Endodermal cell (in vitro differentiated cells): ENCODE measurements around the gene KIF26B. TPM values are rescaled to one million over a fixed set of nuclear protein-coding genes. Genes with fewer than 3 reads are reported as not detected.

Experiments used
- DNase-seq: peaks from one replicate; pipeline ENCODE4 v3.0.0-alpha.2; 2017
- H3K27ac ChIP-seq: 2 replicates; pipeline ENCODE4 v1.5.1; 2013; ENCODE audit warnings: mild to moderate bottlenecking, low read depth, low read length, moderate library complexity
- H3K27me3 ChIP-seq: 2 replicates; pipeline ENCODE4 v1.6.1; 2013; ENCODE audit warnings: mild to moderate bottlenecking, low read length, moderate library complexity; ENCODE audit not compliant: insufficient read depth, control insufficient read depth, poor library complexity, severe bottlenecking
- H3K36me3 ChIP-seq: 2 replicates; pipeline ENCODE4 v1.7.0; 2013; ENCODE audit warnings: mild to moderate bottlenecking, low read length, moderate library complexity; ENCODE audit not compliant: control insufficient read depth, insufficient read depth
- H3K4me1 ChIP-seq: one replicate; pipeline ENCODE4 v1.7.0; 2013; ENCODE audit warnings: low read length; ENCODE audit not compliant: control insufficient read depth, insufficient read depth
- H3K4me3 ChIP-seq: 2 replicates; pipeline ENCODE4 v1.5.1; 2013; ENCODE audit warnings: mild to moderate bottlenecking, low read length, moderate library complexity
- H3K9ac ChIP-seq: 2 replicates; pipeline ENCODE4 v1.6.1; 2013; ENCODE audit warnings: mild to moderate bottlenecking, low read length, moderate library complexity; ENCODE audit not compliant: poor library complexity, severe bottlenecking; ENCODE audit errors: extremely low read depth
- H3K9me3 ChIP-seq: 2 replicates; pipeline ENCODE4 v1.6.1; 2013; ENCODE audit warnings: mild to moderate bottlenecking, low read length, moderate library complexity; ENCODE audit not compliant: control insufficient read depth
- H3K27ac Mint-ChIP-seq: 2 replicates; pipeline ENCODE4 v1.8.0; 2020; ENCODE audit warnings: mixed read lengths
- H3K27me3 Mint-ChIP-seq: 2 replicates; pipeline ENCODE4 v1.8.0; 2021; ENCODE audit warnings: mild to moderate bottlenecking, mixed read lengths; ENCODE audit not compliant: insufficient read depth
- H3K36me3 Mint-ChIP-seq: 2 replicates; pipeline ENCODE4 v1.8.0; 2020; ENCODE audit warnings: low read depth, mixed read lengths
- H3K4me1 Mint-ChIP-seq: 2 replicates; pipeline ENCODE4 v1.8.0; 2020; ENCODE audit warnings: mixed read lengths
- H3K4me3 Mint-ChIP-seq: 2 replicates; pipeline ENCODE4 v1.8.0; 2020; ENCODE audit warnings: mild to moderate bottlenecking, moderate library complexity, mixed read lengths
- H3K9me3 Mint-ChIP-seq: 2 replicates; pipeline ENCODE4 v1.8.0; 2020; ENCODE audit warnings: mild to moderate bottlenecking, mixed read lengths
- CTCF ChIP-seq: fragments of 200-600 bp; sonication (generic); conservative IDR thresholded peaks from 2 replicates; pipeline ENCODE4 v1.5.0; 2021; ENCODE audit warnings: antibody characterized with exemption, mild to moderate bottlenecking
- WGBS, 2 experiments: methylation state at CpG; one replicate each; pipeline versions ENCODE4 v1.1.5 to v1.1.7; 2013; ENCODE audit warnings: missing lambda C conversion rate in 2 of 2, mixed read lengths in 1 of 2; ENCODE audit not compliant: insufficient coverage in 1 of 2, insufficient read length in 1 of 2; 5-methylcytosine and 5-hydroxymethylcytosine counted together
- total RNA-seq, 2 donors: library from RNA; stranded (reverse); fragmentation: NEBNext Ultra II Directional in 1 of 2; extraction: Animal tissue kit (Norgen Biotek cat#: 25700) in 1 of 2; gene quantifications; 2 replicates in 1 of 2; 3 replicates in 1 of 2; pipeline ENCODE4 v1.2.1, GENCODE V29; 2021

Gene KIF26B
- total RNA-seq, 2 donors from 2014 or later: 12.3 to 21.0 TPM

- no peak overlapping the region for H3K9ac ChIP-seq
- H3K9me3 Mint-ChIP-seq: peaks cover 22% of the 10 kb centered on the region
- H3K36me3 ChIP-seq: peaks cover 17% of the 10 kb centered on the region
- no peak overlapping the region for H3K27ac Mint-ChIP-seq
- no peak overlapping the region for H3K4me3 ChIP-seq
- peaks cover 17% of the 10 kb centered on the region for H3K9me3 ChIP-seq
- H3K36me3 Mint-ChIP-seq: peaks cover 43% of the 10 kb centered on the region
- no peak overlapping the region for H3K27ac ChIP-seq
- 90 to 91% methylated on average over 3 of the region's 3 CpGs for WGBS, 2 experiments
- no peak overlapping the region for H3K4me3 Mint-ChIP-seq
- no peaks in the 10 kb centered on the region for H3K27me3 ChIP-seq
- peak; percentile 20 for DNase-seq
- peaks cover 37% of the 10 kb centered on the region for H3K4me1 Mint-ChIP-seq
- no peak for TF ChIP-seq CTCF
- H3K27me3 Mint-ChIP-seq: peaks cover 23% of the 10 kb centered on the region
- peaks cover 11% of the 10 kb centered on the region for H3K4me1 ChIP-seq
These were observed 496.3 kb downstream of the KIF26B start for GRCh38 chr1:245651093-245651492.

GRCh38 chr1:245652116-245652515 lies 497.3 kb downstream of the KIF26B start:
- no peak overlapping the region for H3K9ac ChIP-seq
- peaks cover 10% of the 10 kb centered on the region for H3K4me1 ChIP-seq
- H3K9me3 Mint-ChIP-seq: peaks cover 22% of the 10 kb centered on the region
- TF ChIP-seq CTCF: no peak
- no peak overlapping the region for H3K4me3 ChIP-seq
- peaks cover 23% of the 10 kb centered on the region for H3K27me3 Mint-ChIP-seq
- H3K36me3 Mint-ChIP-seq: peaks cover 35% of the 10 kb centered on the region
- DNase-seq: no peak
- H3K27me3 ChIP-seq: no peaks in the 10 kb centered on the region
- no peak overlapping the region for H3K27ac ChIP-seq
- no peak overlapping the region for H3K27ac Mint-ChIP-seq
- peaks cover 42% of the 10 kb centered on the region for H3K4me1 Mint-ChIP-seq
- H3K4me3 Mint-ChIP-seq: no peak overlapping the region
- peaks cover 17% of the 10 kb centered on the region for H3K9me3 ChIP-seq
- H3K36me3 ChIP-seq: peaks cover 14% of the 10 kb centered on the region
- WGBS, 2 experiments: 97 to 100% methylated on average over 3 to 4 of the region's 4 CpGs

GRCh38 chr1:245652660-245653427 lies 498.1 kb downstream of the KIF26B start:
- Histone ChIP-seq H3K9me3 (peaks cover 17% of the 10 kb centered on the region), H3K27ac (no peak overlapping the region), H3K36me3 (peaks cover 14% of the 10 kb centered on the region), H3K27me3 (no peaks in the 10 kb centered on the region), H3K4me1 (peaks cover 10% of the 10 kb centered on the region), H3K9ac (no peak overlapping the region), H3K4me3 (no peak overlapping the region)
- Mint-ChIP-seq H3K27me3 (peaks cover 23% of the 10 kb centered on the region), H3K9me3 (peaks cover 22% of the 10 kb centered on the region), H3K4me1 (peaks cover 48% of the 10 kb centered on the region), H3K4me3 (no peak overlapping the region), H3K27ac (no peak overlapping the region), H3K36me3 (peaks cover 36% of the 10 kb centered on the region)
- WGBS, 2 experiments: 85 to 91% methylated on average over 12 to 17 of the region's 17 CpGs
- TF ChIP-seq CTCF: no peak
- DNase-seq: peak; percentile 23
